ENCODE results near the gene AAR2. TPM values are rescaled to one million over a fixed set of nuclear protein-coding genes. Genes with fewer than 3 reads are reported as not detected.

AAR2 gene
- 10 to 100 TPM; 15.7 to 29.3 (median 23.2) TPM for polyA plus RNA-seq
- long read RNA-seq, donor 1, transcript AAR2-201 (4 exons, 2,430 nt), result major isoform, 17 of 24 reads
- long read RNA-seq, donor 1, partial matches to known transcripts, result 6 of 24 reads
- long read RNA-seq, donor 1, other reads (novel, unspliced or antisense), result 0 of 24 reads
- long read RNA-seq, donor 2, transcript AAR2-201 (4 exons, 2,430 nt), result major isoform, 8 of 9 reads
- long read RNA-seq, donor 2, partial matches to known transcripts, result 0 of 9 reads
- long read RNA-seq, donor 2, other reads (novel, unspliced or antisense), result 0 of 9 reads
- long read RNA-seq, donor 3, transcript AAR2-201 (4 exons, 2,430 nt), result major isoform, 6 of 8 reads
- long read RNA-seq, donor 3, partial matches to known transcripts, result 0 of 8 reads
- long read RNA-seq, donor 3, other reads (novel, unspliced or antisense), result 0 of 8 reads
- long read RNA-seq, donor 4, partial matches to known transcripts, result 0 of 1 reads
- long read RNA-seq, donor 4, other reads (novel, unspliced or antisense), result 0 of 1 reads
- long read RNA-seq, donor 5, result 0 reads
- long read RNA-seq, donor 6, partial matches to known transcripts, result 5 of 10 reads
- long read RNA-seq, donor 6, other reads (novel, unspliced or antisense), result 0 of 10 reads
- long read RNA-seq, donor 7, transcript AAR2-201 (4 exons, 2,430 nt), result major isoform, 9 of 17 reads
- long read RNA-seq, donor 7, partial matches to known transcripts, result 7 of 17 reads
- long read RNA-seq, donor 7, other reads (novel, unspliced or antisense), result 0 of 17 reads
- long read RNA-seq, donor 8, result 0 reads
- long read RNA-seq, donor 9, partial matches to known transcripts, result 0 of 2 reads
- long read RNA-seq, donor 9, other reads (novel, unspliced or antisense), result 0 of 2 reads
- long read RNA-seq, donor 10, transcript AAR2-201 (4 exons, 2,430 nt), result major isoform, 10 of 16 reads
- long read RNA-seq, donor 10, partial matches to known transcripts, result 6 of 16 reads
- long read RNA-seq, donor 10, other reads (novel, unspliced or antisense), result 0 of 16 reads

GRCh38 chr20:36235892-36236785 lies at the start of gene AAR2:
TSS of gene AAR2 (plus strand) at chr20:36236478. CDS start at chr20:36239869, 3,391 bp downstream.
- Histone ChIP-seq H3K27ac (ENCODE audit: low read depth in 1 of 3, low read length in 2 of 3) (peak within 1 kb of the TSS; percentile 38 to 86 (median 78)), H3K4me3 (ENCODE audit: low read depth in 1 of 3, low read length in 3 of 3) (peak within 1 kb of the TSS; percentile 75 to 95 (median 86)), H3K9me3 (ENCODE audit: control insufficient read depth in 2 of 2, insufficient read depth in 1 of 2, low read depth in 1 of 2, low read length in 1 of 2) (no peaks in the 10 kb centered on the region), H3K4me1 (ENCODE audit: control insufficient read depth in 3 of 3, insufficient read depth in 2 of 3, low read depth in 1 of 3, low read length in 2 of 3) (peaks cover 0 to 4% (median 0%) of the 10 kb centered on the region in 3 donors), H3K36me3 (ENCODE audit: control insufficient read depth in 3 of 3, insufficient read depth in 2 of 3, low read depth in 1 of 3, low read length in 3 of 3) (peaks cover 6 to 13% (median 13%) of the 10 kb centered on the region in 3 donors), H3K27me3 (ENCODE audit: control insufficient read depth in 3 of 3, insufficient read depth in 3 of 3, low read length in 3 of 3) (no peaks in the 10 kb centered on the region)
- FAIRE-seq, result no peak
- WGBS, 3 donors, result 13 to 15% (median 15%) methylated on average over 42 to 44 of the region's 44 CpGs
- peak; percentile 88 to 90 for DNase-seq

GRCh38 chr20:36193977-36194712 lies 42.1 kb upstream of the AAR2 start:
- FAIRE-seq, result no peak

GRCh38 chr20:36196676-36197075 lies 39.6 kb upstream of the AAR2 start:
- no peak for FAIRE-seq
- H3K4me1 ChIP-seq (ENCODE audit: control insufficient read depth in 3 of 3, insufficient read depth in 2 of 3, low read depth in 1 of 3, low read length in 2 of 3), result no peaks in the 10 kb centered on the region
- no peak overlapping the region for H3K27ac ChIP-seq (ENCODE audit: low read depth in 1 of 3, low read length in 2 of 3)
- H3K4me3 ChIP-seq (ENCODE audit: low read depth in 1 of 3, low read length in 3 of 3), result no peak overlapping the region
- H3K27me3 ChIP-seq (ENCODE audit: control insufficient read depth in 3 of 3, insufficient read depth in 3 of 3, low read length in 3 of 3), result no peaks in the 10 kb centered on the region
- no peak for DNase-seq
- peaks cover 0 to 68% (median 0%) of the 10 kb centered on the region in 3 donors for H3K36me3 ChIP-seq (ENCODE audit: control insufficient read depth in 3 of 3, insufficient read depth in 2 of 3, low read depth in 1 of 3, low read length in 3 of 3)
- no peaks in the 10 kb centered on the region for H3K9me3 ChIP-seq (ENCODE audit: control insufficient read depth in 2 of 2, insufficient read depth in 1 of 2, low read depth in 1 of 2, low read length in 1 of 2)
- 75 to 81% (median 80%) methylated on average over 2 of the region's 2 CpGs for WGBS, 3 donors

More at GRCh38 chr20:36193977-36194712, 42.1 kb upstream of the AAR2 start:
- Histone ChIP-seq H3K27ac (ENCODE audit: low read depth in 1 of 3, low read length in 2 of 3) (no peak overlapping the region), H3K9me3 (ENCODE audit: control insufficient read depth in 2 of 2, insufficient read depth in 1 of 2, low read depth in 1 of 2, low read length in 1 of 2) (no peaks in the 10 kb centered on the region), H3K4me1 (ENCODE audit: control insufficient read depth in 3 of 3, insufficient read depth in 2 of 3, low read depth in 1 of 3, low read length in 2 of 3) (no peaks in the 10 kb centered on the region), H3K36me3 (ENCODE audit: control insufficient read depth in 3 of 3, insufficient read depth in 2 of 3, low read depth in 1 of 3, low read length in 3 of 3) (peaks cover 0 to 69% (median 5%) of the 10 kb centered on the region in 3 donors), H3K4me3 (ENCODE audit: low read depth in 1 of 3, low read length in 3 of 3) (no peak overlapping the region), H3K27me3 (ENCODE audit: control insufficient read depth in 3 of 3, insufficient read depth in 3 of 3, low read length in 3 of 3) (no peaks in the 10 kb centered on the region)
- WGBS, 3 donors, result 93 to 94% (median 93%) methylated on average over 10 of the region's 10 CpGs
- no peak for DNase-seq

- Histone ChIP-seq H3K9me3 (ENCODE audit: control insufficient read depth in 2 of 2, insufficient read depth in 1 of 2, low read depth in 1 of 2, low read length in 1 of 2) (no peaks in the 10 kb centered on the region), H3K27ac (ENCODE audit: low read depth in 1 of 3, low read length in 2 of 3) (no peak overlapping the region), H3K4me1 (ENCODE audit: control insufficient read depth in 3 of 3, insufficient read depth in 2 of 3, low read depth in 1 of 3, low read length in 2 of 3) (no peaks in the 10 kb centered on the region), H3K36me3 (ENCODE audit: control insufficient read depth in 3 of 3, insufficient read depth in 2 of 3, low read depth in 1 of 3, low read length in 3 of 3) (peaks cover 0 to 72% (median 0%) of the 10 kb centered on the region in 3 donors), H3K4me3 (ENCODE audit: low read depth in 1 of 3, low read length in 3 of 3) (no peak overlapping the region), H3K27me3 (ENCODE audit: control insufficient read depth in 3 of 3, insufficient read depth in 3 of 3, low read length in 3 of 3) (no peaks in the 10 kb centered on the region)
- 88 to 91% (median 91%) methylated on average over 2 of the region's 2 CpGs for WGBS, 3 donors
- DNase-seq, result no peak
- FAIRE-seq, result no peak
Observed at GRCh38 chr20:36197271-36197670, 39.0 kb upstream of the AAR2 start.

- no peaks in the 10 kb centered on the region for H3K27me3 ChIP-seq (ENCODE audit: control insufficient read depth in 3 of 3, insufficient read depth in 3 of 3, low read length in 3 of 3)
- H3K9me3 ChIP-seq (ENCODE audit: control insufficient read depth in 2 of 2, insufficient read depth in 1 of 2, low read depth in 1 of 2, low read length in 1 of 2), result no peaks in the 10 kb centered on the region
- FAIRE-seq, result no peak
- H3K4me3 ChIP-seq (ENCODE audit: low read depth in 1 of 3, low read length in 3 of 3), result no peak overlapping the region
- no peaks in the 10 kb centered on the region for H3K4me1 ChIP-seq (ENCODE audit: control insufficient read depth in 3 of 3, insufficient read depth in 2 of 3, low read depth in 1 of 3, low read length in 2 of 3)
- peak; percentile 74 to 87 for DNase-seq
- WGBS, 3 donors, result 53 to 59% (median 57%) methylated on average over 6 of the region's 6 CpGs
- no peak overlapping the region for H3K27ac ChIP-seq (ENCODE audit: low read depth in 1 of 3, low read length in 2 of 3)
- H3K36me3 ChIP-seq (ENCODE audit: control insufficient read depth in 3 of 3, insufficient read depth in 2 of 3, low read depth in 1 of 3, low read length in 3 of 3), result peaks cover 0 to 77% (median 0%) of the 10 kb centered on the region in 3 donors
Observed at GRCh38 chr20:36199345-36200257, 36.7 kb upstream of the AAR2 start.

- Histone ChIP-seq H3K9me3 (ENCODE audit: control insufficient read depth in 2 of 2, insufficient read depth in 1 of 2, low read depth in 1 of 2, low read length in 1 of 2) (no peaks in the 10 kb centered on the region), H3K27me3 (ENCODE audit: control insufficient read depth in 3 of 3, insufficient read depth in 3 of 3, low read length in 3 of 3) (no peaks in the 10 kb centered on the region), H3K27ac (ENCODE audit: low read depth in 1 of 3, low read length in 2 of 3) (no peak overlapping the region), H3K4me3 (ENCODE audit: low read depth in 1 of 3, low read length in 3 of 3) (no peak overlapping the region), H3K4me1 (ENCODE audit: control insufficient read depth in 3 of 3, insufficient read depth in 2 of 3, low read depth in 1 of 3, low read length in 2 of 3) (no peaks in the 10 kb centered on the region), H3K36me3 (ENCODE audit: control insufficient read depth in 3 of 3, insufficient read depth in 2 of 3, low read depth in 1 of 3, low read length in 3 of 3) (peaks cover 0 to 70% (median under 1%) of the 10 kb centered on the region in 3 donors)
- WGBS, 3 donors, result 80 to 92% (median 83%) methylated on average over 1 of the region's 1 CpG
- DNase-seq, result no peak
- no peak for FAIRE-seq
Observed at GRCh38 chr20:36200451-36200850, 35.8 kb upstream of the AAR2 start.

DNA sequence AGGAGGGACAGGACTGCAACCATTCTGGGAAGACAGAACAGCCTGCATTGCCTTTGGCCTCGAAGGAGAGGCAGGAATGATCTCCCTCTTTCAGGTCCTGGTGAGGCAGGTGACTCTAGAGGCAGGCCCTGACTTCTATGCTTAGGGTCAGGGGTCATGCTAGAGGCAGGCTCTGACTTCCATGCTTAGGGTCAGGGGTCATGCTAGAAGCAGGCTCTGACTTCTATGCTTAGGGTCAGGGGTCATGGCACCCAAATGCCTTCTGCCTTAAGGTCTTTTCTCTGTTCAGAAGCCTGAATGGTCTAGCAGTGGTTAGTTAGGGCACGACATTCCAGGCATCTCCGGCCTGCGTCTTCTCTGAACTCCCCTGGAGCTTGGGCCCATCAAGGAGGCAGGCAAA lies 35.1 kb upstream of the AAR2 start:
- DNase-seq (no peak), FAIRE-seq (no peak)
- Histone ChIP-seq H3K36me3 (ENCODE audit: control insufficient read depth in 3 of 3, insufficient read depth in 2 of 3, low read depth in 1 of 3, low read length in 3 of 3) (peaks cover 0 to 73% (median 6%) of the 10 kb centered on the region in 3 donors), H3K27ac (ENCODE audit: low read depth in 1 of 3, low read length in 2 of 3) (no peak overlapping the region), H3K27me3 (ENCODE audit: control insufficient read depth in 3 of 3, insufficient read depth in 3 of 3, low read length in 3 of 3) (no peaks in the 10 kb centered on the region), H3K4me3 (ENCODE audit: low read depth in 1 of 3, low read length in 3 of 3) (no peak overlapping the region), H3K4me1 (ENCODE audit: control insufficient read depth in 3 of 3, insufficient read depth in 2 of 3, low read depth in 1 of 3, low read length in 2 of 3) (no peaks in the 10 kb centered on the region), H3K9me3 (ENCODE audit: control insufficient read depth in 2 of 2, insufficient read depth in 1 of 2, low read depth in 1 of 2, low read length in 1 of 2) (no peaks in the 10 kb centered on the region)
- WGBS, 3 donors, result 80 to 88% (median 87%) methylated on average over 4 of the region's 4 CpGs
